IMR-90 (cell line): ENCODE measurements around the gene CA6. TPM values are rescaled to one million over a fixed set of nuclear protein-coding genes. Genes with fewer than 3 reads are reported as not detected.

ENCODE experiments used
- ATAC-seq: fragments of 200-7000 bp; cut with Tn5 transposase; 2 replicates; pipeline ENCODE4 v1.9.1; 2020; ENCODE audit warnings: low read depth, mild to moderate bottlenecking, moderate library complexity
- BruUV-seq: library from RNA; stranded (reverse); fragments of 400-500 nt; replicated peaks from 2 replicates; lab custom pipeline; 2021; lab: Mats Ljungman, UMichigan
- CTCF ChIA-PET: fragments of 300-600 bp; formaldehyde crosslinking; extraction: SDS; loops from one replicate; lab custom pipeline; 2021; ENCODE audit warnings: antibody characterized with exemption; lab: Yijun Ruan, JAX
- POLR2A ChIA-PET: fragments of 300-600 bp; sonication (Branson Sonifier 250); formaldehyde crosslinking; loops from one replicate; lab custom pipeline; 2022; ENCODE audit warnings: antibody characterized with exemption; ENCODE audit not compliant: unreplicated experiment; lab: Charles Lee
- DNase-seq: peaks from one replicate; pipeline ENCODE4 v3.0.0; 2013
- H2AFZ ChIP-seq: replicated peaks from 2 replicates; pipeline ENCODE3; 2013; ENCODE audit warnings: low read length, mild to moderate bottlenecking; ENCODE audit not compliant: poor library complexity
- H2AK5ac ChIP-seq: 2 replicates; pipeline ENCODE4 v1.6.1; 2013; ENCODE audit warnings: low read depth, low read length, inconsistent platforms
- H2AK9ac ChIP-seq: replicated peaks from 2 replicates; pipeline ENCODE3; 2013; ENCODE audit warnings: mild to moderate bottlenecking, low read depth, low read length, moderate library complexity; ENCODE audit not compliant: poor library complexity
- H2BK120ac ChIP-seq: 2 replicates; pipeline ENCODE4 v1.6.1; 2013; ENCODE audit warnings: low read depth, low read length, inconsistent platforms
- H2BK15ac ChIP-seq: 3 replicates; pipeline ENCODE4 v1.6.1; 2013; ENCODE audit warnings: low read depth, low read length, inconsistent platforms
- H2BK20ac ChIP-seq: 2 replicates; pipeline ENCODE4 v1.6.1; 2013; ENCODE audit warnings: low read depth, mild to moderate bottlenecking, inconsistent platforms, low read length, moderate library complexity
- H2BK5ac ChIP-seq: 2 replicates; pipeline ENCODE4 v1.6.1; 2013; ENCODE audit warnings: mild to moderate bottlenecking, low read depth, low read length, inconsistent platforms; ENCODE audit not compliant: poor library complexity, severe bottlenecking
- H3K14ac ChIP-seq: replicated peaks from 2 replicates; pipeline ENCODE4 v1.6.1; 2013; ENCODE audit warnings: low read depth, low read length, inconsistent platforms
- H3K18ac ChIP-seq: 2 replicates; pipeline ENCODE4 v1.6.1; 2013; ENCODE audit warnings: low read depth, low read length, control low read depth
- H3K23ac ChIP-seq: 2 replicates; pipeline ENCODE4 v1.6.1; 2013; ENCODE audit warnings: low read depth, low read length, inconsistent platforms
- H3K27ac ChIP-seq: 2 replicates; pipeline ENCODE4 v1.5.1; 2013; ENCODE audit warnings: mild to moderate bottlenecking, control low read depth, low read length; ENCODE audit not compliant: insufficient read depth
- H3K27me3 ChIP-seq: 2 replicates; pipeline ENCODE4 v1.6.1; 2013; ENCODE audit warnings: low read length; ENCODE audit not compliant: control insufficient read depth, insufficient read depth
- H3K36me3 ChIP-seq: 2 replicates; pipeline ENCODE4 v1.6.1; 2013; ENCODE audit warnings: low read length, mixed read lengths; ENCODE audit not compliant: control insufficient read depth, insufficient read depth
- H3K4ac ChIP-seq: 2 replicates; pipeline ENCODE4 v1.6.1; 2013; ENCODE audit warnings: low read depth, low read length, inconsistent platforms
- H3K4me1 ChIP-seq: 2 replicates; pipeline ENCODE4 v1.6.1; 2013; ENCODE audit warnings: low read length, mixed read lengths; ENCODE audit not compliant: control insufficient read depth, insufficient read depth
- H3K4me2 ChIP-seq: 2 replicates; pipeline ENCODE4 v1.6.1; 2013; ENCODE audit warnings: low read depth, mild to moderate bottlenecking, control low read depth, low read length, moderate library complexity
- H3K4me3 ChIP-seq: 2 replicates; pipeline ENCODE4 v1.5.1; 2013; ENCODE audit warnings: low read depth, mild to moderate bottlenecking, control low read depth, low read length, moderate library complexity; ENCODE audit not compliant: insufficient read depth
- H3K56ac ChIP-seq: 2 replicates; pipeline ENCODE4 v1.6.1; 2013; ENCODE audit warnings: low read length, inconsistent platforms; ENCODE audit not compliant: insufficient read depth; ENCODE audit errors: extremely low read depth
- H3K79me1 ChIP-seq, 2 experiments: 2 replicates each; pipeline ENCODE4 v1.6.1; 2013; ENCODE audit warnings: low read length in 2 of 2, inconsistent platforms in 1 of 2, low read depth in 1 of 2
- H3K9ac ChIP-seq: 2 replicates; pipeline ENCODE4 v1.6.1; 2013; ENCODE audit warnings: low read depth, low read length, control low read depth
- H3K9me1 ChIP-seq: 2 replicates; pipeline ENCODE4 v1.6.1; 2013; ENCODE audit warnings: low read length, inconsistent platforms; ENCODE audit not compliant: insufficient read depth
- H3K9me3 ChIP-seq: 2 replicates; pipeline ENCODE4 v1.6.1; 2013; ENCODE audit warnings: low read length; ENCODE audit not compliant: control insufficient read depth, insufficient read depth
- H4K20me1 ChIP-seq: 2 replicates; pipeline ENCODE4 v1.6.1; 2013; ENCODE audit warnings: low read length, inconsistent platforms; ENCODE audit not compliant: insufficient read depth
- H4K5ac ChIP-seq: 2 replicates; pipeline ENCODE4 v1.6.1; 2013; ENCODE audit warnings: mild to moderate bottlenecking, low read depth, low read length, control low read depth
- H4K8ac ChIP-seq, 2 experiments: 2 replicates each; pipeline ENCODE4 v1.6.1; 2013; ENCODE audit warnings: low read depth in 2 of 2, low read length in 2 of 2, control low read depth in 1 of 2, inconsistent platforms in 1 of 2
- H4K91ac ChIP-seq: 2 replicates; pipeline ENCODE4 v1.6.1; 2013; ENCODE audit warnings: low read depth, low read length, inconsistent platforms; ENCODE audit not compliant: insufficient read depth
- MXI1 ChIP-seq: IDR thresholded peaks from 2 replicates; pipeline ENCODE4 v1.6.1; 2012; ENCODE audit warnings: low read depth, mild to moderate bottlenecking, low read length, moderate library complexity, borderline replicate concordance
- POLR2A ChIP-seq: IDR thresholded peaks from 2 replicates; pipeline ENCODE4 v1.6.1; 2012; ENCODE audit warnings: mild to moderate bottlenecking, low read depth, low read length
- RAD21 ChIP-seq: IDR thresholded peaks from 2 replicates; pipeline ENCODE4 v1.6.1; 2012; ENCODE audit warnings: low read length, improper control_type of control experiment
- WGBS, 2 experiments: methylation state at CpG; one replicate each; pipeline versions ENCODE4 v1.1.5 to v1.1.7; 2013; ENCODE audit warnings: missing lambda C conversion rate in 2 of 2; ENCODE audit not compliant: insufficient read length in 1 of 2; ENCODE audit errors: extremely low coverage in 2 of 2; 5-methylcytosine and 5-hydroxymethylcytosine counted together
- dilution Hi-C: fragments of 300-500 bp; cut with HindIII; formaldehyde crosslinking; loops from one replicate; pipeline ENCODE4 v1.14.3; 2018; ENCODE audit warnings: low sequenced_read_pairs; ENCODE audit not compliant: unreplicated experiment
- in situ Hi-C: fragments of 300-500 bp; cut with MboI; formaldehyde crosslinking; loops from 3 replicates; pipeline ENCODE4 v1.14.3; 2019; ENCODE audit warnings: low sequenced_read_pairs, inconsistent platforms, mixed read lengths
- intact Hi-C: fragments of 100-400 bp; cut with micrococcal nuclease; formaldehyde crosslinking; loops from 2 replicates; pipeline ENCODE4 v1.10.0; 2022
- polyA plus RNA-seq, 3 experiments: library from polyadenylated mRNA; depleted of rRNA; stranded (reverse); fragments of >200 nt; gene quantifications; 2 replicates each; pipeline ENCODE4 v1.2.3, GENCODE V29; 2012; ENCODE audit warnings: low replicate concordance in 1 of 3
- total RNA-seq: library from RNA; depleted of rRNA; stranded (reverse); fragments of >200 nt; gene quantifications from 2 replicates; pipeline ENCODE4 v1.2.3, GENCODE V29; 2012
- TF ChIP-seq, protein P1 (sequence below): fragments of 150-350 bp; IDR thresholded peaks from 2 replicates; pipeline ENCODE4 v1.6.1; 2017; ENCODE audit warnings: mild to moderate bottlenecking, antibody characterized with exemption, low read length, low read depth

CA6 gene
- total and polyA plus RNA-seq, 2 of the 4 experiments (the other 2 are of a cell fraction), result not detected

DNA sequence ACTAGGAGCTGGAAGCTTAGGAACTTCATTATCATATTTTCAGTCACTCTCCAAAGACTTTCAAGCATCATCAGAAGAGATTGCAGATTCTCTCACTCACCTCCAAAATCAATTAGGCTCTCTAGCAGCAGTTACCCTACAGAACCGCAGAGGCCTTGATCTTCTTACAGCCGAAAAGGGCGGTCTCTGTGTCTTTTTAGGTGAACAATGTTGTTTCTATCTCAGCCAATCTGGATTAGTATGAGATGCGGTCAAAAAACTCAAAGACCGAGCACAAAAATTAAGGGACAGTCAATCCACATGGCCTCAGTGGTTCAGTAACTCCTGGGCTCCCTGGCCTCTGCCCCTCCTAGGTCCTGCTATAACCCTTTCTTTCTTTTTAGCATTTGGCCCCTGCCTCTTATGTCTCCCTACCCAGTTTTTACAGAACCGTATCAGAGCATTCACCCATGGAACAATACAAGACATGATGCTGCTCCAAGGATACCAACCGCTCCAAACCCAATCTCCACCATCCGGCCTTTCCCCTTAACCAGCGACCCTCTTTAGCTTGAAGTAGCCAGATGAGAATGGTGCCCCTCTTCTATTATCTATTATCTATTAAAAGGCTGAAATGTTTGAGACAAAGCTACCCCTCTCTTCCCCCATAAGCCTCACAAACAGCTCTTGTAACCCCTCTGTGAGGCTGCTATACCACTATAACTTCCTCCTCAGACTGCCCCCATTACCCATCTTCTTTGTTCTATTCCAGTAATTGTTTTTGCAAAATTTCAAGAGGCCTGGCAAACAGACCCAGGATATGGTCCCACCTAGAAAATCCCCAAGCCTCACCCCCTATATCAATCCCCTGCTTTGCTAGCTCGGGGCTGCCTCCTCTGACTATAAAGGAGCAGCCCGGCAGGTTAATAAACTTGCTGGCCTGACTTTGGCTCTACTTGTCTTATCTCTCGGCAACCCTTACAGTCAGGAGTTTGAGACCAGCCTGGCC lies 18.7 kb upstream of the CA6 start:
- in situ Hi-C loops (no loop called here), intact Hi-C loops (no loop called here), dilution Hi-C loops (no loop called here)
- H3K27ac ChIP-seq, result no peak overlapping the region
- H3K4ac ChIP-seq, result no peak overlapping the region
- H2BK5ac ChIP-seq, result no peak overlapping the region
- no peak overlapping the region for H4K5ac ChIP-seq
- H3K36me3 ChIP-seq, result no peaks in the 10 kb centered on the region
- no peak overlapping the region for H3K4me3 ChIP-seq
- TF ChIP-seq RAD21 (no peak), MXI1 (no peak), POLR2A (no peak)
- TF ChIP-seq, protein P1, sequence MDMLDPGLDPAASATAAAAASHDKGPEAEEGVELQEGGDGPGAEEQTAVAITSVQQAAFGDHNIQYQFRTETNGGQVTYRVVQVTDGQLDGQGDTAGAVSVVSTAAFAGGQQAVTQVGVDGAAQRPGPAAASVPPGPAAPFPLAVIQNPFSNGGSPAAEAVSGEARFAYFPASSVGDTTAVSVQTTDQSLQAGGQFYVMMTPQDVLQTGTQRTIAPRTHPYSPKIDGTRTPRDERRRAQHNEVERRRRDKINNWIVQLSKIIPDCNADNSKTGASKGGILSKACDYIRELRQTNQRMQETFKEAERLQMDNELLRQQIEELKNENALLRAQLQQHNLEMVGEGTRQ, result no peak
- H4K20me1 ChIP-seq, result no peaks in the 10 kb centered on the region
- peaks cover 32% of the 10 kb centered on the region for H3K27me3 ChIP-seq
- 90% methylated on average over 1 of the region's 12 CpGs; no CpG with 5 or more reads in 1 of the 2 experiments for WGBS, 2 experiments
- H3K9me1 ChIP-seq, result no peaks in the 10 kb centered on the region
- no peaks in the 10 kb centered on the region for H3K9me3 ChIP-seq
- ATAC-seq (no peak), DNase-seq (no peak)
- H3K4me1 ChIP-seq, result no peaks in the 10 kb centered on the region
- H4K91ac ChIP-seq, result no peak overlapping the region
- no peaks in the 10 kb centered on the region for H3K79me1 ChIP-seq
- H2BK20ac ChIP-seq, result no peak overlapping the region
- H3K23ac ChIP-seq, result no peak overlapping the region
- H3K14ac ChIP-seq, result no peak overlapping the region
- H2AFZ ChIP-seq, result no peak overlapping the region
- H4K8ac ChIP-seq, result no peak overlapping the region
- H2AK5ac ChIP-seq, result no peak overlapping the region
- no peak overlapping the region for H3K4me2 ChIP-seq
- no peak overlapping the region for H3K56ac ChIP-seq
- H3K9ac ChIP-seq, result no peak overlapping the region
- POLR2A ChIA-PET, result no interaction called here
- H2BK15ac ChIP-seq, result no peak overlapping the region
- H2BK120ac ChIP-seq, result no peak overlapping the region
- H2AK9ac ChIP-seq, result no peak overlapping the region
- BruUV-seq, result no TSS peak
- CTCF ChIA-PET, result no interaction called here
- no peak overlapping the region for H3K18ac ChIP-seq
